Tibial artery (tissue), 4 donors: ENCODE data around the gene CGN.

Experiments
- DNase-seq, 2 donors: peaks; one replicate each; pipeline ENCODE4 v3.0.0-alpha.2; 2019
- H3K27ac ChIP-seq, 2 donors: fragments of 200-600 bp; sonication (generic) in 1 of 2; 1 replicate in 1 of 2; 2 replicates in 1 of 2; pipeline ENCODE4 v1.5.1; 2018 to 2019; ENCODE audit warnings: mild to moderate bottlenecking in 1 of 2
- H3K27me3 ChIP-seq, 2 donors: fragments of 200-600 bp; sonication (generic) in 1 of 2; one replicate each; pipeline versions ENCODE4 v1.5.1 to v1.6.0; 2016 to 2019
- H3K36me3 ChIP-seq, 3 donors: fragments of 200-600 bp; sonication (generic) in 2 of 3; one replicate each; pipeline ENCODE4 v1.5.1; 2016 to 2019; ENCODE audit warnings: mild to moderate bottlenecking in 2 of 3
- H3K4me1 ChIP-seq, 4 donors: fragments of 200-600 bp; sonication (generic) in 2 of 4; 1 replicate in 3 of 4; 2 replicates in 1 of 4; pipeline ENCODE4 v1.5.1; 2016 to 2019
- H3K4me3 ChIP-seq, 2 donors: fragments of 200-600 bp; sonication (generic) in 1 of 2; 1 replicate in 1 of 2; 2 replicates in 1 of 2; pipeline ENCODE4 v1.5.1; 2018 to 2019; ENCODE audit warnings: mild to moderate bottlenecking in 2 of 2
- H3K9me3 ChIP-seq, 3 donors: fragments of 200-600 bp; sonication (generic) in 1 of 3; one replicate each; pipeline ENCODE4 v1.5.1; 2016 to 2019
- CTCF ChIP-seq, 2 experiments: fragments of 200-600 bp in 1 of 2; fragments of 450-650 bp in 1 of 2; IDR thresholded peaks; one replicate each; pipeline ENCODE4 v1.5.1; 2017 to 2019; ENCODE audit warnings: antibody characterized with exemption in 2 of 2, mild to moderate bottlenecking in 1 of 2, moderate library complexity in 1 of 2
- intact Hi-C: fragments of 100-400 bp; cut with DNase I; formaldehyde crosslinking; loops from one replicate; pipeline ENCODE4 v1.15.0; 2023; ENCODE audit warnings: low total_unique reads

Gene CGN

GRCh38 chr1:151510957-151511635, at the start of gene CGN:
Gene CGN (plus strand): TSS chr1:151511387. CDS start chr1:151518520, 7,133 bp downstream.
- DNase-seq = peak; percentile 76 to 88
- no peaks in the 10 kb centered on the region for H3K36me3 ChIP-seq
- peaks cover 0 to 10% of the 10 kb centered on the region in 2 donors for H3K27me3 ChIP-seq
- peaks cover 0 to 22% (median 12%) of the 10 kb centered on the region in 4 donors for H3K4me1 ChIP-seq
- intact Hi-C loops = no loop called here
- no peak for TF ChIP-seq CTCF (IDR thresholded peaks at IDR 0.05)
- peak within 1 kb of the TSS; percentile 64 to 77 for H3K4me3 ChIP-seq
- no peaks in the 10 kb centered on the region for H3K9me3 ChIP-seq
- peak within 1 kb of the TSS; percentile 34 to 67 for H3K27ac ChIP-seq

- no peak for TF ChIP-seq CTCF (IDR thresholded peaks at IDR 0.05)
- no peak overlapping the region for H3K27ac ChIP-seq
- peaks cover 0 to 14% (median 9%) of the 10 kb centered on the region in 4 donors for H3K4me1 ChIP-seq
- intact Hi-C loops = no loop called here
- H3K27me3 ChIP-seq = peaks cover 0 to 3% of the 10 kb centered on the region in 2 donors
- H3K9me3 ChIP-seq = no peaks in the 10 kb centered on the region
- no peak for DNase-seq
- no peaks in the 10 kb centered on the region for H3K36me3 ChIP-seq
- H3K4me3 ChIP-seq = no peak overlapping the region
Observed at GRCh38 chr1:151461694-151462093, 49.5 kb upstream of the CGN start.

- Histone ChIP-seq H3K27ac (no peak overlapping the region), H3K9me3 (no peaks in the 10 kb centered on the region), H3K4me3 (no peak overlapping the region), H3K4me1 (no peaks in the 10 kb centered on the region), H3K36me3 (no peaks in the 10 kb centered on the region), H3K27me3 (no peaks in the 10 kb centered on the region)
- intact Hi-C loops = no loop called here
- TF ChIP-seq CTCF (IDR thresholded peaks at IDR 0.05) = no peak
- no peak for DNase-seq
Observed at GRCh38 chr1:151465026-151465425, 46.2 kb upstream of the CGN start.

- TF ChIP-seq CTCF (IDR thresholded peaks at IDR 0.05) = no peak
Observed at GRCh38 chr1:151472856-151473731, 38.1 kb upstream of the CGN start.

GRCh38 chr1:151474745-151475144, 36.4 kb upstream of the CGN start:
- TF ChIP-seq CTCF (IDR thresholded peaks at IDR 0.05) = no peak
- Histone ChIP-seq H3K36me3 (no peaks in the 10 kb centered on the region), H3K4me1 (peaks cover 0 to 7% (median 2%) of the 10 kb centered on the region in 4 donors), H3K4me3 (no peak overlapping the region), H3K9me3 (no peaks in the 10 kb centered on the region), H3K27ac (no peak overlapping the region), H3K27me3 (peaks cover 0 to 5% of the 10 kb centered on the region in 2 donors)
- no peak for DNase-seq
- intact Hi-C loops = no loop called here

More at GRCh38 chr1:151472856-151473731, 38.1 kb upstream of the CGN start:
- Histone ChIP-seq H3K9me3 (no peaks in the 10 kb centered on the region), H3K4me3 (peak overlapping the region; percentile 56 to 65), H3K27me3 (peaks cover 0 to 5% of the 10 kb centered on the region in 2 donors), H3K36me3 (no peaks in the 10 kb centered on the region), H3K27ac (peak overlapping the region; percentile 73 to 74), H3K4me1 (peaks cover 0 to 7% (median 2%) of the 10 kb centered on the region in 4 donors)
- intact Hi-C loops = no loop called here
- peak; percentile 25 to 71 for DNase-seq
